ENCODE results near the gene PRKG1.

- no peak for TF ChIP-seq EZH2phosphoT487 (IDR thresholded peaks at IDR 0.05; ENCODE audit: low read depth)
- TF ChIP-seq, protein P1, sequence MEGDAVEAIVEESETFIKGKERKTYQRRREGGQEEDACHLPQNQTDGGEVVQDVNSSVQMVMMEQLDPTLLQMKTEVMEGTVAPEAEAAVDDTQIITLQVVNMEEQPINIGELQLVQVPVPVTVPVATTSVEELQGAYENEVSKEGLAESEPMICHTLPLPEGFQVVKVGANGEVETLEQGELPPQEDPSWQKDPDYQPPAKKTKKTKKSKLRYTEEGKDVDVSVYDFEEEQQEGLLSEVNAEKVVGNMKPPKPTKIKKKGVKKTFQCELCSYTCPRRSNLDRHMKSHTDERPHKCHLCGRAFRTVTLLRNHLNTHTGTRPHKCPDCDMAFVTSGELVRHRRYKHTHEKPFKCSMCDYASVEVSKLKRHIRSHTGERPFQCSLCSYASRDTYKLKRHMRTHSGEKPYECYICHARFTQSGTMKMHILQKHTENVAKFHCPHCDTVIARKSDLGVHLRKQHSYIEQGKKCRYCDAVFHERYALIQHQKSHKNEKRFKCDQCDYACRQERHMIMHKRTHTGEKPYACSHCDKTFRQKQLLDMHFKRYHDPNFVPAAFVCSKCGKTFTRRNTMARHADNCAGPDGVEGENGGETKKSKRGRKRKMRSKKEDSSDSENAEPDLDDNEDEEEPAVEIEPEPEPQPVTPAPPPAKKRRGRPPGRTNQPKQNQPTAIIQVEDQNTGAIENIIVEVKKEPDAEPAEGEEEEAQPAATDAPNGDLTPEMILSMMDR (IDR thresholded peaks at IDR 0.05; ENCODE audit: low read depth, low read length) = no peak
Observed at GRCh38 chr10:51617576-51618235, 543.4 kb downstream of the PRKG1 start.

All from OCI-LY3 (cell line).